Measurements from ENCODE around the gene CCDC142.

- TF ChIP-seq REST (IDR thresholded peaks at IDR 0.05; ENCODE audit: unreplicated experiment) (no peak), CTCF (conservative IDR thresholded peaks at IDR 0.05; ENCODE audit: low read depth in 2 of 2) (no peak), EZH2phosphoT487 (IDR thresholded peaks at IDR 0.05; ENCODE audit: unreplicated experiment) (no peak), POLR2AphosphoS5 (IDR thresholded peaks at IDR 0.05; ENCODE audit: low read depth) (peak; percentile 87), ZNF114 (CRISPR knock-in tag; IDR thresholded peaks at IDR 0.05) (no peak), EZH2 (IDR thresholded peaks at IDR 0.05; ENCODE audit: low read depth, unreplicated experiment) (no peak)
Measured at GRCh38 chr2:74457549-74458131, 25.2 kb downstream of the CCDC142 start.

All from GM23338 (cell line).